Measurements from ENCODE around the gene SCCPDH.

SCCPDH gene

GRCh38 chr1:246748006-246748405 lies 23.8 kb downstream of the SCCPDH start:
- CTCF ChIA-PET: no interaction called here
- no peak for DNase-seq (ENCODE audit: extremely low spot score)
- POLR2A ChIA-PET: no interaction called here
- TF ChIP-seq L3MBTL2 (conservative IDR thresholded peaks at IDR 0.05) (no peak), BHLHE40 (IDR thresholded peaks at IDR 0.05; ENCODE audit: borderline replicate concordance) (no peak), PKNOX1 (IDR thresholded peaks at IDR 0.05) (no peak), SUZ12 (IDR thresholded peaks at IDR 0.05) (no peak), CTBP1 (IDR thresholded peaks at IDR 0.05; ENCODE audit: borderline replicate concordance) (no peak), SP1 (IDR thresholded peaks at IDR 0.05) (no peak), TARDBP (IDR thresholded peaks at IDR 0.05) (no peak), FOXM1 (IDR thresholded peaks at IDR 0.05; ENCODE audit: borderline replicate concordance) (no peak), FOXK2 (IDR thresholded peaks at IDR 0.05) (no peak), ARNT (IDR thresholded peaks at IDR 0.05) (no peak), ZNF384 (IDR thresholded peaks at IDR 0.05) (no peak), NFRKB (IDR thresholded peaks at IDR 0.05) (no peak), LEF1 (IDR thresholded peaks at IDR 0.05; ENCODE audit: borderline replicate concordance) (no peak)

DNA sequence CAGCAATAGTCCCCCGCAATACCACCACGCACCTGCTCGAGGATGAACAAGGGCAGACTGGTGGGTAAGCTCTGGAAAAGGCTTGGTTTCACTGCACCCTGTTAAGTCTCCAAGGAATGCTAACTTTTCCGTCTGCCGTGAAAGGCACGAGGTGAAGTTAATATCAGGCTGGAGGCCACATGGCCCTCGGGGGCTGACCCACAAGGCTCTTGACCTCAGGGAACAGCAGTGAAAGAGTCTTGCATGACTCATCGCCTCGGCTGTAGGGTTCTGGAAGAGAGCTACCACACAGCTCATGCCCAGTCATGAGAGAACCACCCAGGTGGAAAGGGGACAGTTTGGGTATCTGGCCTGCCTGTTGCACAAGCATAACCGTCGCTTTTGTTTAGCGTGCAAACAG lies 24.7 kb downstream of the SCCPDH start:
- no peak for DNase-seq (ENCODE audit: extremely low spot score)
- TF ChIP-seq PKNOX1 (IDR thresholded peaks at IDR 0.05) (no peak), L3MBTL2 (conservative IDR thresholded peaks at IDR 0.05) (no peak), FOXA1 (IDR thresholded peaks at IDR 0.05) (no peak), SUZ12 (IDR thresholded peaks at IDR 0.05) (no peak), CTBP1 (IDR thresholded peaks at IDR 0.05; ENCODE audit: borderline replicate concordance) (no peak), ZNF384 (IDR thresholded peaks at IDR 0.05) (no peak)
- CTCF ChIA-PET: no interaction called here
- POLR2A ChIA-PET: no interaction called here

- DNase-seq (ENCODE audit: extremely low spot score): no peak
- TF ChIP-seq FOXA1 (IDR thresholded peaks at IDR 0.05) (no peak), L3MBTL2 (conservative IDR thresholded peaks at IDR 0.05) (no peak), ZNF384 (IDR thresholded peaks at IDR 0.05) (no peak), HDGF (IDR thresholded peaks at IDR 0.05; ENCODE audit: borderline replicate concordance) (no peak), LEF1 (IDR thresholded peaks at IDR 0.05; ENCODE audit: borderline replicate concordance) (no peak), ELF4 (IDR thresholded peaks at IDR 0.05) (no peak), BHLHE40 (IDR thresholded peaks at IDR 0.05; ENCODE audit: borderline replicate concordance) (no peak), SUZ12 (IDR thresholded peaks at IDR 0.05) (no peak), CTBP1 (IDR thresholded peaks at IDR 0.05; ENCODE audit: borderline replicate concordance) (no peak), FOXM1 (IDR thresholded peaks at IDR 0.05; ENCODE audit: borderline replicate concordance) (no peak), NFRKB (IDR thresholded peaks at IDR 0.05) (no peak), PKNOX1 (IDR thresholded peaks at IDR 0.05) (no peak), TARDBP (IDR thresholded peaks at IDR 0.05) (no peak), ARNT (IDR thresholded peaks at IDR 0.05) (no peak), SP1 (IDR thresholded peaks at IDR 0.05) (no peak), FOXK2 (IDR thresholded peaks at IDR 0.05) (no peak)
- ChIA-PET CTCF (no interaction called here), POLR2A (no interaction called here)
Observed at GRCh38 chr1:246750752-246751151, 26.5 kb downstream of the SCCPDH start.

GRCh38 chr1:246753670-246754535 lies 29.7 kb downstream of the SCCPDH start:
- TF ChIP-seq PKNOX1 (IDR thresholded peaks at IDR 0.05) (no peak), ARNT (IDR thresholded peaks at IDR 0.05) (no peak)
- CTCF ChIA-PET: interaction anchor here (0.7 kb wide), 1 partner anchor 27 kb away, joined by 3 read pairs; no protein-coding TSS in a partner anchor
- POLR2A ChIA-PET: no interaction called here
- DNase-seq (ENCODE audit: extremely low spot score): peak; percentile 55

DNA sequence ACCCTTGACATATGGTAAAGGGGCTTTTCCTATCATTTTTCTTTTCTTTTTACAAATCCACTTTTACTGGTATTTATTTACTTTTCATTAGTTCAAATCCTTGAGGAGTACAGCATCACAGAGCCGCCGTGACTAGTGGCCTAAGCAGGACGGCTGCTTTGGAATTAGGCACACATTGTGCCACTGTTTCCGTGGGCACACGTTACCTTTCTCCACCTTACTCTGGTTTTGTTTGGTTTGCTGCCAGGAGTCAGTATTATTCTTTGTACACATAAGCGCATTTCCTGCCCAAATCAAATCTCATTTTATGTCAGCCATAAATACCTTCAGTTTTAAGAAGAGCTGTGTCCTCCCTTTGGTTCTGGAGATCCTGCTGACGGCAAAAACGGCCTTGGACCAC lies 31.2 kb downstream of the SCCPDH start:
- no peak for DNase-seq (ENCODE audit: extremely low spot score)
- POLR2A ChIA-PET: no interaction called here
- TF ChIP-seq SUZ12 (IDR thresholded peaks at IDR 0.05) (no peak), SP1 (IDR thresholded peaks at IDR 0.05) (no peak), HDGF (IDR thresholded peaks at IDR 0.05; ENCODE audit: borderline replicate concordance) (no peak), ZNF384 (IDR thresholded peaks at IDR 0.05) (no peak), PKNOX1 (IDR thresholded peaks at IDR 0.05) (no peak), NFRKB (IDR thresholded peaks at IDR 0.05) (no peak), BHLHE40 (IDR thresholded peaks at IDR 0.05; ENCODE audit: borderline replicate concordance) (no peak)
- CTCF ChIA-PET: no interaction called here

Measured in HEK293T (cell line).